ENCODE results near the gene SDR42E2. TPM values are rescaled to one million over a fixed set of nuclear protein-coding genes. Genes with fewer than 3 reads are reported as not detected.
"Not testable (repeated sequence)": the region's sequence is repeated elsewhere in the genome, so short reads cannot be mapped to it uniquely, and the experiment has no call there.

The SDR42E2 gene
- total RNA-seq (2012; rRNA removed): not detected in 2 replicates

DNA sequence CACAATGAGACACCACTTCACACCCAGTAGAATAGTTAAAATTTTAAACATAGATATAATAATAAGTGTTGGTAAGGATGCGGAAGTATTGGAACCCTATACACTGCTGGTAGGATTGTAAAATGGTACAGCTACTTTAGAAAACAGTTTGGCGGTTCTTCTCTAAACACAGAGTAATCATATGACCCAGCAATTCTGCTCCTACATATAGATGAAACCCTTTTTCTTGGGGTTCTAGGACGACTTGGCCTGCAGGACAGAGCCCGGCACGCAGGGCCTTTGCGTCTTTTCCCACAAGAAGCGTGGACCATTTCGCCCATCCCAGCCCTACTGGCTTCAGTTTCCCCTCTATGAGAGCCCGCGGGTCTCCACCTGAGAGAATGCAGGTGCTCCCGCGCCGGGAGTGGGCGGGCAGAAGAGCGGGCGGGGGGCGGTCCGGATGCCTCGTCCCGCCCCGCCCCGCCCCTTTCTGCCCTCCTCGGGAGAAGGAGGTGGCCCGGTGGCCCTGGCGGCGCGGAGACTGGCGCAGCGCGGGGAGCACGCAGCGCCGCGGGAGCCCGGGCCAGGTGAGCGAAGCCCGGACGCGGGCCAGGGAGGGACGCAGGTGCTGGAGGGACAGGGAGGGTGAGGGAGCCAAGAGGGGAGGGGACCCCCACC lies at the start of gene SDR42E2:
SDR42E2 (plus strand) TSS at position 508 of the 657 bp plus-strand sequence. CDS start 3,077 bp downstream, outside the sequence.
- H3K36me3 ChIP-seq (ENCODE audit: insufficient read depth, low read length): no peaks in the 10 kb centered on the region
- H3K27me3 ChIP-seq (ENCODE audit: control insufficient read depth, insufficient read depth, low read length): peaks cover 42% of the 10 kb centered on the region
- no peak within 1 kb of the TSS for H3K9ac ChIP-seq (ENCODE audit: low read depth, low read length)
- no peak within 1 kb of the TSS for H3K4me2 ChIP-seq (ENCODE audit: low read length)
- H3K4me3 ChIP-seq (ENCODE audit: low read length): no peak within 1 kb of the TSS
- no peaks in the 10 kb centered on the region for H3K4me1 ChIP-seq (ENCODE audit: control insufficient read depth, insufficient read depth, low read length)
- no peaks in the 10 kb centered on the region for H3K9me3 ChIP-seq (replicated peaks; ENCODE audit: low read length)

- Histone ChIP-seq H3K4me3 (ENCODE audit: low read length) (no peak overlapping the region), H3K27me3 (ENCODE audit: control insufficient read depth, insufficient read depth, low read length) (peaks cover under 1% of the 10 kb centered on the region), H3K9ac (ENCODE audit: low read depth, low read length) (no peak overlapping the region), H3K9me3 (replicated peaks; ENCODE audit: low read length) (no peaks in the 10 kb centered on the region), H3K36me3 (ENCODE audit: insufficient read depth, low read length) (no peaks in the 10 kb centered on the region), H3K4me1 (ENCODE audit: control insufficient read depth, insufficient read depth, low read length) (no peaks in the 10 kb centered on the region), H3K4me2 (ENCODE audit: low read length) (no peak overlapping the region)
Observed at GRCh38 chr16:22116095-22116700, 46.1 kb upstream of the SDR42E2 start.

GRCh38 chr16:22117609-22118008 lies 44.7 kb upstream of the SDR42E2 start:
- no peak overlapping the region for H3K4me2 ChIP-seq (ENCODE audit: low read length)
- H3K4me1 ChIP-seq (ENCODE audit: control insufficient read depth, insufficient read depth, low read length): no peaks in the 10 kb centered on the region

GRCh38 chr16:22120440-22120839 lies 41.9 kb upstream of the SDR42E2 start:
- H3K4me3 ChIP-seq (ENCODE audit: low read length): no peak overlapping the region
- H3K4me2 ChIP-seq (ENCODE audit: low read length): no peak overlapping the region
- H3K27me3 ChIP-seq (ENCODE audit: control insufficient read depth, insufficient read depth, low read length): peaks cover 7% of the 10 kb centered on the region
- H3K9ac ChIP-seq (ENCODE audit: low read depth, low read length): no peak overlapping the region
- H3K9me3 ChIP-seq (replicated peaks; ENCODE audit: low read length): no peaks in the 10 kb centered on the region
- H3K36me3 ChIP-seq (ENCODE audit: insufficient read depth, low read length): no peaks in the 10 kb centered on the region
- H3K4me1 ChIP-seq (ENCODE audit: control insufficient read depth, insufficient read depth, low read length): no peaks in the 10 kb centered on the region

More at GRCh38 chr16:22117609-22118008, 44.7 kb upstream of the SDR42E2 start:
- peaks cover 7% of the 10 kb centered on the region for H3K27me3 ChIP-seq (ENCODE audit: control insufficient read depth, insufficient read depth, low read length)
- no peak overlapping the region for H3K4me3 ChIP-seq (ENCODE audit: low read length)
- H3K9ac ChIP-seq (ENCODE audit: low read depth, low read length): no peak overlapping the region
- H3K36me3 ChIP-seq (ENCODE audit: insufficient read depth, low read length): no peaks in the 10 kb centered on the region
- no peaks in the 10 kb centered on the region for H3K9me3 ChIP-seq (replicated peaks; ENCODE audit: low read length)

GRCh38 chr16:22122239-22122638 lies 40.1 kb upstream of the SDR42E2 start:
- H3K36me3 ChIP-seq (ENCODE audit: insufficient read depth, low read length): no peaks in the 10 kb centered on the region
- no peaks in the 10 kb centered on the region for H3K9me3 ChIP-seq (replicated peaks; ENCODE audit: low read length)
- no peaks in the 10 kb centered on the region for H3K4me1 ChIP-seq (ENCODE audit: control insufficient read depth, insufficient read depth, low read length)
- H3K27me3 ChIP-seq (ENCODE audit: control insufficient read depth, insufficient read depth, low read length): peaks cover 10% of the 10 kb centered on the region
- H3K4me3 ChIP-seq (ENCODE audit: low read length): no peak overlapping the region
- no peak overlapping the region for H3K4me2 ChIP-seq (ENCODE audit: low read length)
- H3K9ac ChIP-seq (ENCODE audit: low read depth, low read length): no peak overlapping the region

DNA sequence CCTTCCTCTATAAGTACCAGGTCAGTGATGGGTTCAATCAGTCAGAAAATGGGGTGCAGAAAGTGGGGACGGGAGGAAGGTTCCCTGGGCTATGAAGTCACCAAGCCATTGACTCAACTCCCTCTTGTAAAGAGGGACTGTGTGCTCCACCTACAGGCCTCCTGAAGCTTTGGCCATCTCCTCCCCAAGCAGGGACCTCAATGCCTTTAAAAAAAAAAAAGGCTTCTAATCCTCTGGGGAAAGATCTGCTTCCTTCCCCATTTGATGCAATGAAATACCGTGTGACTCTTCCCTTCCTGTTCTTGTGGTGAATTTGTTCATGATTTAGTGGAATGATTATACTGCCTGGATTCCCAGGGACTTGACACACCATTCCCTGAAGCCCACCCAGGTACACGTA lies 39.2 kb upstream of the SDR42E2 start:
- no peaks in the 10 kb centered on the region for H3K4me1 ChIP-seq (ENCODE audit: control insufficient read depth, insufficient read depth, low read length)
- no peak overlapping the region for H3K4me2 ChIP-seq (ENCODE audit: low read length)
- H3K36me3 ChIP-seq (ENCODE audit: insufficient read depth, low read length): no peaks in the 10 kb centered on the region
- no peak overlapping the region for H3K4me3 ChIP-seq (ENCODE audit: low read length)
- H3K9me3 ChIP-seq (replicated peaks; ENCODE audit: low read length): no peaks in the 10 kb centered on the region
- peaks cover 12% of the 10 kb centered on the region for H3K27me3 ChIP-seq (ENCODE audit: control insufficient read depth, insufficient read depth, low read length)
- H3K9ac ChIP-seq (ENCODE audit: low read depth, low read length): no peak overlapping the region

- Histone ChIP-seq H3K4me3 (ENCODE audit: low read length) (no peak overlapping the region), H3K36me3 (ENCODE audit: insufficient read depth, low read length) (no peaks in the 10 kb centered on the region), H3K9me3 (replicated peaks; ENCODE audit: low read length) (no peaks in the 10 kb centered on the region), H3K9ac (ENCODE audit: low read depth, low read length) (no peak overlapping the region), H3K27me3 (ENCODE audit: control insufficient read depth, insufficient read depth, low read length) (peaks cover 14% of the 10 kb centered on the region), H3K4me1 (ENCODE audit: control insufficient read depth, insufficient read depth, low read length) (no peaks in the 10 kb centered on the region), H3K4me2 (ENCODE audit: low read length) (no peak overlapping the region)
Observed at GRCh38 chr16:22123759-22124490, 38.4 kb upstream of the SDR42E2 start.

DNA sequence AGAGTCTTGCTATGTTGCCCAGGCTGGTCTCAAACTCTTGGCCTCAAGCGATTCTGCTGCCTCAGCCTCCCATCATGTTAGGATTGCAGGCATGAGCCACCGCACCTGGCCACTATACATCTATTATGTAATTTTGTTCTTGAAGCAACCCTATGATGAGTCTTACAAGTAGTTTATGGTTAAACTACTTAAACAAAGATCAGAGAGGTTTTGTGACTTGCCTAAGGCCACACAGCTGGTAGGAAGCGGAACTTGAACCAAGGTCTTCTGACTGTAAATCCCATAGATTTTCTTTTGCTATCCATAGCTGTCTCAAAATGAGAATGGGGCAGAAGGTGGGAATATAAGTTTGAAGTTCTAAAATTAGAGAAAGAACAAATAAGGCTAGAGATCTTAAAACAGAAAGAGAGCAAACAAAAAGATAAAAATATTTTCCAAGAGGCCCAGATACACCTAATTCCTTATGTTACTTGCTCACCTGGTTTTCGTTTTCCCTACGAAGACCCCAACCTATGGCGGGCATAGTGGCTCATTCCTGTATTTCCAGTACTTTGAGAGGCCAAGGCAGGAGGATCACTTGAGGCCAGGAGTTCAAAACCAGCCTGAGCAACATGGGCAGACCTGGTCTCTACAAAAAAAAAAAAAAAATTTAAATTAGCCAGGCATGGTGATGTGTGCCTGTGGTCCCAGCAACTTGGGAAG lies 37.6 kb upstream of the SDR42E2 start:
- no peaks in the 10 kb centered on the region for H3K36me3 ChIP-seq (ENCODE audit: insufficient read depth, low read length)
- H3K4me1 ChIP-seq (ENCODE audit: control insufficient read depth, insufficient read depth, low read length): no peaks in the 10 kb centered on the region
- H3K9ac ChIP-seq (ENCODE audit: low read depth, low read length): no peak overlapping the region
- peaks cover 14% of the 10 kb centered on the region for H3K27me3 ChIP-seq (ENCODE audit: control insufficient read depth, insufficient read depth, low read length)
- no peaks in the 10 kb centered on the region for H3K9me3 ChIP-seq (replicated peaks; ENCODE audit: low read length)
- no peak overlapping the region for H3K4me2 ChIP-seq (ENCODE audit: low read length)
- H3K4me3 ChIP-seq (ENCODE audit: low read length): no peak overlapping the region

- H3K27me3 ChIP-seq (ENCODE audit: control insufficient read depth, insufficient read depth, low read length): peaks cover 14% of the 10 kb centered on the region
- no peak overlapping the region for H3K4me3 ChIP-seq (ENCODE audit: low read length)
- H3K4me1 ChIP-seq (ENCODE audit: control insufficient read depth, insufficient read depth, low read length): no peaks in the 10 kb centered on the region
- no peaks in the 10 kb centered on the region for H3K36me3 ChIP-seq (ENCODE audit: insufficient read depth, low read length)
- no peak overlapping the region for H3K9ac ChIP-seq (ENCODE audit: low read depth, low read length)
- no peak overlapping the region for H3K4me2 ChIP-seq (ENCODE audit: low read length)
- H3K9me3 ChIP-seq (replicated peaks; ENCODE audit: low read length): no peaks in the 10 kb centered on the region
Observed at GRCh38 chr16:22126037-22126558, 36.2 kb upstream of the SDR42E2 start.

- not testable (repeated sequence) for H3K36me3 ChIP-seq (ENCODE audit: insufficient read depth, low read length); H3K4me2 ChIP-seq (ENCODE audit: low read length); H3K4me3 ChIP-seq (ENCODE audit: low read length); H3K4me1 ChIP-seq (ENCODE audit: control insufficient read depth, insufficient read depth, low read length); H3K27me3 ChIP-seq (ENCODE audit: control insufficient read depth, insufficient read depth, low read length); H3K9ac ChIP-seq (ENCODE audit: low read depth, low read length); H3K9me3 ChIP-seq (replicated peaks; ENCODE audit: low read length)
Observed at GRCh38 chr16:22128537-22128936, 33.8 kb upstream of the SDR42E2 start.

GRCh38 chr16:22130528-22130927 lies 31.8 kb upstream of the SDR42E2 start:
- no peaks in the 10 kb centered on the region for H3K36me3 ChIP-seq (ENCODE audit: insufficient read depth, low read length)
- no peaks in the 10 kb centered on the region for H3K4me1 ChIP-seq (ENCODE audit: control insufficient read depth, insufficient read depth, low read length)
- H3K4me3 ChIP-seq (ENCODE audit: low read length): no peak overlapping the region
- no peak overlapping the region for H3K4me2 ChIP-seq (ENCODE audit: low read length)
- H3K9ac ChIP-seq (ENCODE audit: low read depth, low read length): no peak overlapping the region
- no peaks in the 10 kb centered on the region for H3K9me3 ChIP-seq (replicated peaks; ENCODE audit: low read length)
- H3K27me3 ChIP-seq (ENCODE audit: control insufficient read depth, insufficient read depth, low read length): peaks cover 13% of the 10 kb centered on the region
